ENCODE results near the gene SKA2. TPM values are rescaled to one million over a fixed set of nuclear protein-coding genes. Genes with fewer than 3 reads are reported as not detected.

Gene SKA2
- total and polyA plus RNA-seq, 9 of the 15 experiments (the other 6 are each of a cell fraction or from before 2014, with no cell fraction given): 58.1 to 183 (median 133) TPM

DNA sequence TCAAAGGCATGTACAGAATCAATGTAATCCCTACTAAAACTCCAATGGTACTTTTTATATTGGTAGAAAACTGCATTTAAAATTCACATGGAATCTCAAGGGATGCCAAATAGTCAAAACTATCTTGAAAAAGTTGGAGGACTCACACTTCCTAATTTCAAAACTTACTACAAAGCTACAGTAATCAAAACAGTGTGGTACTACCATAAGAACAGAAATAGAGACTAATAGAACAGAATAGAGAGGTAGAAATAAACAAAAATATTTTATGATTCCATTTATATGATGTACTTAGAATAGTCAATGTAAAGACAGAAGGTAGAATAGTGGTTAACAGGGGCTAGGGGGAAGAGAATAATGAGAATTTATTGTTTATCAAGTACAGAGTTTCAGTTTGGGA is 57.1 kb downstream of the SKA2 start:
- Histone ChIP-seq H3K9ac (ENCODE audit: insufficient read depth in 1 of 2, low read depth in 2 of 2, low read length in 2 of 2) (no peak overlapping the region), H3K9me3 (replicated peaks; ENCODE audit: control insufficient read depth, insufficient read depth, low read depth, low read length) (no peaks in the 10 kb centered on the region), H3K79me2 (ENCODE audit: control insufficient read depth, insufficient read depth, low read length) (peaks cover 62% of the 10 kb centered on the region), H4K20me1 (replicated peaks; ENCODE audit: control insufficient read depth, insufficient read depth, low read length) (no peaks in the 10 kb centered on the region), H3K27me3 (ENCODE audit: control insufficient read depth in 2 of 2, insufficient read depth in 2 of 2, low read length in 2 of 2) (no peaks in the 10 kb centered on the region), H3K9me1 (ENCODE audit: control insufficient read depth, insufficient read depth, low read length) (no peaks in the 10 kb centered on the region), H3K36me3 (ENCODE audit: control insufficient read depth, insufficient read depth, low read length) (peaks cover 47% of the 10 kb centered on the region), H3K27ac (ENCODE audit: extremely low read depth, low read depth, low read length) (no peak overlapping the region), H3K4me3 (no peak overlapping the region), H3K4me1 (replicated peaks in 1 of 2; ENCODE audit: control insufficient read depth in 2 of 2, insufficient read depth in 2 of 2, low read length in 2 of 2) (peaks cover 4 to 12% of the 10 kb centered on the region in 2 experiments), H3K4me2 (ENCODE audit: insufficient read depth, low read length) (no peak overlapping the region), H2AFZ (ENCODE audit: low read depth, low read length) (no peak overlapping the region)
- ChIA-PET CTCF (ENCODE audit: low intra/inter-chr PET ratio) (no interaction called here), POLR2A (no interaction called here)
- in situ Hi-C loops (cut with MboI): no loop called here
- no peak for FAIRE-seq
- no TSS peak for BruUV-seq (replicated peaks)
- no peak for ATAC-seq
- intact Hi-C loops (cut with micrococcal nuclease): no loop called here
- DNase-seq (ENCODE audit: extremely low read depth in 1 of 4, low spot score in 3 of 4): no peak
- TF ChIP-seq RBBP5 (IDR thresholded peaks at IDR 0.05; ENCODE audit: borderline replicate concordance, insufficient read depth, low read length, poor library complexity, severe bottlenecking) (no peak), SIN3A (IDR thresholded peaks at IDR 0.05; ENCODE audit: borderline replicate concordance in 2 of 2, control insufficient read depth in 1 of 2, low read depth in 2 of 2, low read length in 2 of 2) (no peak), RBM25 (IDR thresholded peaks at IDR 0.05; ENCODE audit: low read depth, low read length, severe bottlenecking) (peak; percentile 70), ZNF507 (tag; conservative IDR thresholded peaks at IDR 0.05) (no peak), STAT5A (IDR thresholded peaks at IDR 0.05; ENCODE audit: borderline replicate concordance, low read length) (no peak), HOXB6 (CRISPR knock-in tag; IDR thresholded peaks at IDR 0.05; ENCODE audit: borderline replicate concordance) (no peak), TRIM28 (IDR thresholded peaks at IDR 0.05) (peak; percentile 57; the same call in 1 of the 2 replicates)
- TF ChIP-seq, protein P1, sequence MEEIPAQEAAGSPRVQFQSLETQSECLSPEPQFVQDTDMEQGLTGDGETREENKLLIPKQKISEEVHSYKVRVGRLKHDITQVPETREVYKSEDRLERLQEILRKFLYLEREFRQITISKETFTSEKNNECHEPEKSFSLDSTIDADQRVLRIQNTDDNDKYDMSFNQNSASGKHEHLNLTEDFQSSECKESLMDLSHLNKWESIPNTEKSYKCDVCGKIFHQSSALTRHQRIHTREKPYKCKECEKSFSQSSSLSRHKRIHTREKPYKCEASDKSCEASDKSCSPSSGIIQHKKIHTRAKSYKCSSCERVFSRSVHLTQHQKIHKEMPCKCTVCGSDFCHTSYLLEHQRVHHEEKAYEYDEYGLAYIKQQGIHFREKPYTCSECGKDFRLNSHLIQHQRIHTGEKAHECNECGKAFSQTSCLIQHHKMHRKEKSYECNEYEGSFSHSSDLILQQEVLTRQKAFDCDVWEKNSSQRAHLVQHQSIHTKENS (CRISPR knock-in tag; IDR thresholded peaks at IDR 0.05): no peak

Measured in K562 (cell line).